Uterus (tissue), 2 donors: Measurements from ENCODE around the gene SPINK2.

Experiments used
- POLR2A ChIP-seq, 2 donors: fragments of 450-650 bp; IDR thresholded peaks; one replicate each; pipeline ENCODE4 v1.6.1; 2016; ENCODE audit warnings: antibody characterized with exemption in 2 of 2, mild to moderate bottlenecking in 1 of 2, moderate library complexity in 1 of 2
- TF ChIP-seq, protein P1 (sequence below), 4 experiments: fragments of 200-600 bp in 2 of 4; fragments of 450-650 bp in 2 of 4; sonication (generic) in 2 of 4; IDR thresholded peaks; one replicate each; pipeline ENCODE4 v1.5.1; 2016 to 2019; ENCODE audit warnings: antibody characterized with exemption in 4 of 4, mild to moderate bottlenecking in 2 of 4, moderate library complexity in 1 of 4

DNA sequence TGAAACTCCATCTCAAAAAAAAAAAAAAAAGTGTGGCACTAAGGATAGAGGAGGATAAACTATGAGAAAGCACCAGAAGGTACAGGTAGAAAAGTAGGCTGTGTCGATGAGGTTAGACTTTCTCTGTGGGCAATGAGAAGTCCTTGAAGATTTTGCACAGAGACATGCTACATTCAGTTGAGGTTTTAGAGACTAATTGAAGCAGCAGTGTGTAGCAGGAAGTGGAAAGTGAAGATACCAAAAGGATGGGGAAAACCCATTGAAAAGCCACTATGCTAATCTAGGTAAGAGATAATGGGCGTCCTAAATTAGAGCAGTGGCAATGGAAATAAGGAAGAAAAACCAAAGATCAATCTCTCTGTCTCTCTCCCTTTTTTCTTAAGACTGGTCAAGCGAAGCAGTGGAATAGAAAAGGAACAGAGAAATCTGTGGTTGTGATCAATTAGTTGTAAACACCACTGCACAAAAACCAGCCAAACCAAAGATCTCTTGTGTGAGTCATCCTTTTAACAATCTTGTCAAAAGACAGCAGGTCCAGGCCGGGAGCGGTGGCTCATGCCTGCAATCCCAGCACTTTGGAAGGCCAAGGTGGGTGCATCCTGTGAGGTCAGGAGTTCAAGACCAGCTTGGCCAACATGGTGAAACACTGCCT, 3.5 kb downstream of the SPINK2 start:
- TF ChIP-seq, protein P1, sequence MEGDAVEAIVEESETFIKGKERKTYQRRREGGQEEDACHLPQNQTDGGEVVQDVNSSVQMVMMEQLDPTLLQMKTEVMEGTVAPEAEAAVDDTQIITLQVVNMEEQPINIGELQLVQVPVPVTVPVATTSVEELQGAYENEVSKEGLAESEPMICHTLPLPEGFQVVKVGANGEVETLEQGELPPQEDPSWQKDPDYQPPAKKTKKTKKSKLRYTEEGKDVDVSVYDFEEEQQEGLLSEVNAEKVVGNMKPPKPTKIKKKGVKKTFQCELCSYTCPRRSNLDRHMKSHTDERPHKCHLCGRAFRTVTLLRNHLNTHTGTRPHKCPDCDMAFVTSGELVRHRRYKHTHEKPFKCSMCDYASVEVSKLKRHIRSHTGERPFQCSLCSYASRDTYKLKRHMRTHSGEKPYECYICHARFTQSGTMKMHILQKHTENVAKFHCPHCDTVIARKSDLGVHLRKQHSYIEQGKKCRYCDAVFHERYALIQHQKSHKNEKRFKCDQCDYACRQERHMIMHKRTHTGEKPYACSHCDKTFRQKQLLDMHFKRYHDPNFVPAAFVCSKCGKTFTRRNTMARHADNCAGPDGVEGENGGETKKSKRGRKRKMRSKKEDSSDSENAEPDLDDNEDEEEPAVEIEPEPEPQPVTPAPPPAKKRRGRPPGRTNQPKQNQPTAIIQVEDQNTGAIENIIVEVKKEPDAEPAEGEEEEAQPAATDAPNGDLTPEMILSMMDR (IDR thresholded peaks at IDR 0.05), result no peak
- TF ChIP-seq POLR2A (IDR thresholded peaks at IDR 0.05), result no peak
